Suppressor macrophage (primary cell): ENCODE data around the gene ADCY2.

Source experiments
- DNase-seq, 4 experiments: peaks; one replicate each; pipeline ENCODE4 v3.0.0-alpha.2; 2020 to 2022

Gene ADCY2

GRCh38 chr5:7794311-7794710, 398.4 kb downstream of the ADCY2 start:
- no peak for DNase-seq

- DNase-seq = no peak
Measured at GRCh38 chr5:7794823-7795222, 398.9 kb downstream of the ADCY2 start.

GRCh38 chr5:7795306-7795705, 399.4 kb downstream of the ADCY2 start:
- no peak for DNase-seq

- DNase-seq = no peak
Measured at GRCh38 chr5:7801891-7802614, 406.1 kb downstream of the ADCY2 start.

- DNase-seq = peak; percentile 50 to 85 (median 66)
Measured at GRCh38 chr5:7802855-7803254, 406.9 kb downstream of the ADCY2 start.

GRCh38 chr5:7803937-7804336, 408.0 kb downstream of the ADCY2 start:
- DNase-seq = no peak

GRCh38 chr5:7805379-7805778, 409.4 kb downstream of the ADCY2 start:
- DNase-seq = peak in 3 of 4 experiments; percentile 14 to 35 (median 23)

GRCh38 chr5:7808998-7809397, 413.1 kb downstream of the ADCY2 start:
- DNase-seq = no peak

- no peak for DNase-seq
Measured at GRCh38 chr5:7811715-7812114, 415.8 kb downstream of the ADCY2 start.

GRCh38 chr5:7813007-7813406, 417.1 kb downstream of the ADCY2 start:
- no peak for DNase-seq

GRCh38 chr5:7813576-7813975, 417.6 kb downstream of the ADCY2 start:
- no peak for DNase-seq

GRCh38 chr5:7814816-7815215, 418.9 kb downstream of the ADCY2 start:
- DNase-seq = no peak

GRCh38 chr5:7815892-7816534, 420.1 kb downstream of the ADCY2 start:
- DNase-seq = peak; percentile 85 to 92 (median 87)

GRCh38 chr5:7816535-7816901, 420.6 kb downstream of the ADCY2 start:
- DNase-seq = no peak

GRCh38 chr5:7822449-7822848, 426.5 kb downstream of the ADCY2 start:
- no peak for DNase-seq

- no peak for DNase-seq
Measured at GRCh38 chr5:7823594-7823993, 427.7 kb downstream of the ADCY2 start.

- no peak for DNase-seq
Measured at GRCh38 chr5:7824995-7825394, 429.1 kb downstream of the ADCY2 start.

- DNase-seq = no peak
Measured at GRCh38 chr5:7825630-7826029, 429.7 kb downstream of the ADCY2 start.

- DNase-seq = no peak
Measured at GRCh38 chr5:7827610-7828009, 431.7 kb downstream of the ADCY2 start.

GRCh38 chr5:7828269-7828668, 432.3 kb downstream of the ADCY2 start:
- DNase-seq = no peak

- DNase-seq = no peak
Measured at GRCh38 chr5:7834982-7835381, 439.0 kb downstream of the ADCY2 start.

GRCh38 chr5:7837403-7837802, 441.5 kb downstream of the ADCY2 start:
- DNase-seq = no peak

GRCh38 chr5:7842531-7842930, 446.6 kb downstream of the ADCY2 start:
- DNase-seq = no peak

GRCh38 chr5:7844901-7845300, 449.0 kb downstream of the ADCY2 start:
- DNase-seq = no peak

GRCh38 chr5:7845557-7845956, 449.6 kb downstream of the ADCY2 start:
- no peak for DNase-seq
